NCI-H1417 (cell line): ENCODE measurements around the gene WWOX.
A peak's percentile ranks its signal among the peaks of the same experiment; 100 is the strongest.

Source experiments
- DNase-seq, 3 experiments: peaks; one replicate each; lab custom pipeline; 2025; lab: John Stamatoyannopoulos, UW

Gene WWOX

DNA sequence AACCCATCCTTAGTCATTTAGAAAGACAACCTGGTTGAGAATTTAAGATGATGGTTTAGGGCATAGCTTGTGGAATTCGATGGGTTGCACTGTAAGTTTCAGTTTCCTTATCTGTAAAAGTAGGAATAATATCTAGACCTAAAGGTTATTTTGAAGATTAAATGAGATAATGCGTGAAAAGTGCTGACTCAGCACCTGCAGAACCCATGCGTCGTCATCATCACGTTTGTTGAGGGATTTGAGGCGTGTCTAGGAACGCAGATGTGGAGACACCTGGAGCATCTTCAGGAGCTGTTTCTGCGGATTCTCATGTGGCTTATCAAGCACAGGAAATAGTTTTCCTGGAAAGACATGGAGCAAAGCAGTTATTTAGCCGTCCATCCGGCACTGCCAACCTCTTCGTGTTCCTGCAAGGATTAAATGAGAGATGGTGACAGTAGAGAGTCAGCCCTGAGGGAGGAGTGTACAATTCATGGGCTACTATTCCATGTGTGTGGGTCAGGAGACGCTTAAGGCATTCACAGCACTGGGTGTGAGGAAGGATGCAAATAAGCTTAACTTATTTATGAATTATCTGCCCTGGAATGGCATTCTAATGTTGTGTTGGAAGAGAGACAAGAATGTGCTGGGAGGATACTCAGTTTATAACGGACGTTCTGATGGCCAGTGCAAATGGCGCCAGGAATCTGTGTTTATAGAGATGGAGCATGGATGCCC, 965.0 kb downstream of the WWOX start:
- no peak for DNase-seq

DNA sequence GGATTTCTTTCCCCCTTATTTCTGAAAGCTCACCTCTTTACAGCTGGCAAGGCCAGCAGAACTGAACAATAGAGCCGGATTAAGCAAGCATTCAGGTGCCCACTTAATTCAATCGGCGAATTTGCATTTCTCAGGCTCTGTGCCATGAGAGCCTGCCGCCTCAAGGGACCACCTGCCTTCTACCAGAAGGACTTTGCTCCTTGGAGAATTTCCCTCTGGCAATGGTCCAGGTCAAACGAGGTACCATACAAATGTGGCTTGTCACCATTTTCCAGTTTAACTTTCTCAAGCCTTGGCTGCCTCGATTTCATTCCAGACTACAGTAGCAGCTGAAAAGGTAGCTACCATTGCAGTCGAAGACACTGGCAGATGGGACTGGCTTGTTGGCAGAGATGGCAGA, 967.1 kb downstream of the WWOX start:
- peak in 2 of 3 experiments; percentile 21 to 31 for DNase-seq

DNA sequence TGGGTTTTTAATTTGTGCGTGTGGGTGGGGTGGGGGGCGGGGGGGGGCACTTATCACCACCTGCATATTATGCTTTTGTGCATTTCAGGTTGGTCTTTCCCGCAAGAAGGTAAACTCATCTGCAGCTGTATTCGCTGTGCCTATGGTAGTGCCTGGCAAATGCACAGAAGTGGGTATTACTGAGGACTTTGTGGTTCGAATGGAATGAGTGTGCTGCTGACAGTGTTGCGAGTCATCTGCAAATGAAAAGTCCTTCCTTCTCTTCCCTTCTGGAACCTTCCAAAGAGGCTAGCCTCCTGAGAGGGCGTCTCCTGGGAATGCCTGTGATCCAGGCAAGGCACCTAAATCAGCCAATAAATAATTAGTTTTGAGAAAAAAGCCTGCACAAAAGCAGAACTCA, 968.1 kb downstream of the WWOX start:
- DNase-seq = no peak

DNA sequence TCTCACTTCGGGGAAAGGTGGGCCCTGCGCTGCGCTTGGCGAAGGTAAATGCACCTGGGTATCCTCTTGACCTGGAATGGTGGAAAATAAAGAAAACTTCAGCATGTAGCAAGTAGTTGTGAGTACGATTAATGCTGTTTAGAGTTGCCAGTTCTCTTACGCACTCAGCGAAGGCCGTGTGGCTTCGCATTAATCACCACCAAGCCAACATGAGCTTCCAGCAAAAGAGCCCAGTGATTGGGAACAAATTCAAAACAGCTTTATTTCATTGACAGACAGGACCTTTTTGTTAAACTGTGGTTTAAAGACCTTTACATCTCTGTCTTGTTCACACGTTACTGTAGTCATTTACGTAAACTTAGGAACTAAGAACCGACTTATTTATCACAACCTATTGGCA, 969.7 kb downstream of the WWOX start:
- DNase-seq = no peak

DNA sequence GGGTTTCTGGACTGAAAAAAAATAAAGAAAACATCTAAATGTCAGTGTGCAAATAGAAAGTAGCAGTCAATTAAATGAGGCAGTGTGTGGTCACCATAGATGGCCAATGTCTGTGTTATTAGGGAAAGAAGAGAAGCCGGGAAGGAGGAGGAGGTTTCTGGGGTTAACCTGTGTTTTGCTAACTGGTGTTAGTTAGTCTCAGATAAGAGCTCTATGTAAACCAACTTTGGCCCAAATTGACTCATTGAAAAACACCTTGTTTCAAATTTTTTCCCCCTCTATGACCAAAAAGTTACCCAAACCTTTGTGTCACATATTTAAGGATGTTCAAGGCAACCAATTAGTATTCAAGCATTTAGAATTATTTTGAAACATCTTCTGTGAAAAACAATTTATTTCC, 970.2 kb downstream of the WWOX start:
- DNase-seq = no peak

DNA sequence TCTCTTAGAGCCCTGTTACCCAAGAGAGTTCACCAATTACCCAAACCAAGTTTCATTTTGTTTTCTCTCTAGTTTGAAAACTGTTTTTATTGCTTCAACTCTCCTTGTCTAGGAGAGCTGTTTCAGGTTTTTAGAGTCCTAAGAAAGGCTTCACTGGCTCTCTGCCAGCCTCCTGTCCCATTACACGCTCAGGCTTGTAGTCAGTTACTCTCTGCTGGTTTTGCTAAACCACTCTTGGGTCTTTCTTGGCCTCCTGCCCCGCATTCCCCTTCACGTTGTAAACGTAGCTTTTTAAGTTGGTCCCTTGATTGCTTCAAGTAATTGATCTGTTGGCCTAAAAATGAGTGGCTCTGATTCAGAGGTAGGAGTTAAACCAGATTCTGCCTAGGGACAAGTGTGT, 972.0 kb downstream of the WWOX start:
- DNase-seq = peak in 1 of 3 experiments; percentile 18

DNA sequence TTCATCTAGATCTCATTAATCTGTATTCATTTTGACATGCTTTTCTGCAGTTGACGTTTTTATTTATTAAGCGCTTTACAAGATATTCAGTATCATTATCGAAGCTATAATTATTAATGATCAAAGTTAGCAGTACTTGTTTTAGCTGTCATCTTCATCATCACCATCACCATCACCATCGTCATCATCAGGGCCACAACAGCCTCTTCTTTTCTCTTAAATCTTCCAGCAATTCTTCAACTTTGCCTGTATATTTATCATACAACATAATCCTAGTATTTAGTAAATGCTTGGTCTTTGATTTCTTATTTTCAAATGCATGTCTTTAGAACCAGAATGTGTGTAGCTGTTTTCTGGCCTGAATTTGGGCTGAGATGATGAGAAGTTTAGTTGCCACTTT, 973.1 kb downstream of the WWOX start:
- DNase-seq = no peak

DNA sequence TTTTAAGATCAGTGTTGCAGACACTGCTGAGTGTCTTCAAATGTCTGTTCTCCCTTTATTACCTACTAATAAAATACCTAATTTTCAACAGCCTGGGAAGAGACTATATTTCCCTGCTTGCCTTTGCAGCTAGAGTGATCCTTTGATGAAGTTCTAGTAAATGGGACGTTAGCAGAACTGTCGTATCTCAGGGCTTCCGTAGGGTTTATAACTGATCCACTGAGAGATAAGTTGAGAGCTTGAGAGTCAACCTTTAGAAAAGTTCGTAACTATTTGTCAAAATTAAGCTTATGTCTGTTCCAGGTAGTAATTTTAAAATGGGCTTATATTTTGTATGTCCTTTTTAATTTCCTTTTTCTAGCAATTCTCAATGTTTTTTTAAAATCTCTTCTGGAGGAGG, 974.1 kb downstream of the WWOX start:
- no peak for DNase-seq

DNA sequence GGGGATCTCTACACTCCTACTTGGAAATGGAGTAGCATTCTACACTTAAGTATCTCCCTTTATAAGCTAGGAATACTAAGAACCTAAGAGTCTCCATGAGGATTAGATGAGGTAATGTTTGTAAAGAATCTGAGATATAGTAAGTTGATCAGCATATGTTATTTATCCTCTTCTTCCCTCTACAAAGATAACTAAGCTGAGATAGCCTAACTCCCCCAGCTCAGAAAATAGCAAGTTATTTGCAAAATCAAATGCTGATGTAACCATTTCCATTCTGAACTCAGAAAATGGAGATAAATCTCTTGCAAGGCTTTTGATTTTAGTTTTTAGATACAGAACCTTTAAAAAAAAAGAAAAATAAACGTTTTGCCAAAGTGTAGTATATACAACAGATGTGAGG, 975.1 kb downstream of the WWOX start:
- DNase-seq = no peak

DNA sequence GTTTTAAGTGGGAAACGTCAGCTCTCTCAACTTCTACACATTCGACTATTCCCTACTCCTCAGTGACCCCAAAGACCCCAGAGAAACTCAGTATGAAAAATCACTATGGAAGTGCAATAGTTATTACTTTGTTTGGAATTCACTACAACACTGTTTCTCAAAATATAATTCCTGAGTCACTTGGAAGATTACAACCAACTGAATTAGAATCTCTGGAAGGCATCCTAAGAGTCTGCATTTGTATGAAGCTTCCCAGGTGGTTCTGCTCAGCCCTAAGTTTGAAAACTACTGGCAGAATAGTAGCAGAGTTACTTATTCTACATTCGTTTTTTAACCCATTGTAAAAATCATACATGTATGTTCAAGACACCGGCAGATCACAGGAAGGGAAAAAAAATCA, 975.5 kb downstream of the WWOX start:
- DNase-seq = no peak

DNA sequence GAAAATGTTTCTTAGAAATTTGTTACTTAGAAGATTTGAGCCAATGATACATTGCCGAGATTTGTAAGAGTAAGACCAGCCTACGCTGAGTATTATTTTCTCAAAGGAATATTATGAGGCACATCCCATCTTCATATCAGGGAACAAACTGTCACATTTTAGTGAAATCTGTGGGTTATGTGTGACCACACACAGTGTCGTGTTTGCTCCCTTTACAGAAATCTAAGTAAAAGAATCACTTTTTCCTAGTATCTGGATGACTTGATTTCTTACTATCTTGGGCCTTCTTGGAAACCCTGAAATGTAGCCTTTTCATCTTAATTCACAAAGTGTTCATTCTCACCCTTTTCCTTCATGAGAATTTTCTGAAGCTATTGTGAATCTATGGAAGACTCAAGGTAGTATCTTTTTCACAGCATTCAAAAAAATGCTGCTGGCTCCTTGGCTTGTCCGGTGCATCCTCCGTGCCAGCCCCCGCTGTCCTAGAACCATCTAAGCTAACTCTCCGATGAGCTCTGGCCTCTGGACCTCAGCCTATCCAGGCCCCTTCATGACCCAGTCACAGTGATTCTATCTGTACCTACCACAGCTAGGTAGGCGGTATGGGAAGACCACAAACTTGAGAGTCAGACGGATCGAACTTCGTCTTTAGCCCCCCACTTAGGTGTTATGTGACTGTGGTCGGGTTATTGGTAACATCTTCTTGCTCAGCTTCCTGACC, 976.8 kb downstream of the WWOX start:
- no peak for DNase-seq

DNA sequence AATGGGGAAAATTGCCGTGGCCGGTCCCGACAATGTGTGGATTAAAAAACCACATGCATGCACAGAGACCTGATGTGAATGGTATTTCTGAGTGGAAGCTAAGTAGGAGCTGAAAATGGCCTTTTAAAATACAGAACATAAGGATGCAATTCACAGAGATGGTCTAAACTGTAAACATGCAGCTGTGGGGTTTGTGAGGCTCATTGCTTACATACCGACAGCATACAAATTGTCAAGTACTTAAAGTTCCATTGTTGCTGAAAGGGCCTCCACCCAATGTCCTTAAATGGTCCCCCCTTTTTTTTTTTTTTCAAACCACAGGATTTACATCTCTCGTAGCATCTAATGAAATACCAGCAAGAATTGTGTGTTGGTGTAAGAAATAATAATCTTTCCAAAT, 977.9 kb downstream of the WWOX start:
- DNase-seq = no peak

DNA sequence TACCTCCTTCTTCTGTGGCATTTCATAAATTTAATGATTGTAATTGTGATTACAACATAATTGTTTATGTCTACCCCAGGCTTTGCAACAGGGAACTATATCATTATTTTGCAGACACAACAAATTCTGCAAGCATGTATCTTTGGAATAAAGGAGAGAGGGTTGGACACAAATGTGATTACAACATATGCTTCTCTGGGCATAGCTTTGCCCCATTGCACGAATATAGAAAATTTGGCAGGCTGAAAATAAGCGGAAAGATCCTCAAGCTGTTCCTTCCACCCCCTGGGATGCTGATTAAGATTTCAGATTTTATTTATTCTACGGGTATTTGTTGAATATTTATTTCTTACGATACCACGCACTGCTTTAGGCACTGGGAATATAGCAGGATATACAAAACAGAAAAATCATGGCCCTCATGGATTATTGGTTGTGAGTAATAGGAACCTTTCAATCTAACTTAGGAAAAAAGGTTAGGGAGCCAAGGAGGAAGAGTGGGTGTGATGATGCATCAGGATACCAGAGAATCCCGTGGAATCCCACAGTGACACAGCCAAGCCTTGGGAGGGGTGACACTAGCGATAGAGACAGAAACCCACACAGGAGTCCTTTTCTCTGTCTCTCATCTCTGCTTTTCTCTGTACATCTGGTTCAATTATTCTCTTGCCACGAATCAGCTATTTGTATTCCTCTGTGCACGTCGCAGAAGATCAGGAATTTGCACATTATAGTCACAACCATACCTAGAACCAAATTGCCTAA, 980.4 kb downstream of the WWOX start:
- DNase-seq = no peak

DNA sequence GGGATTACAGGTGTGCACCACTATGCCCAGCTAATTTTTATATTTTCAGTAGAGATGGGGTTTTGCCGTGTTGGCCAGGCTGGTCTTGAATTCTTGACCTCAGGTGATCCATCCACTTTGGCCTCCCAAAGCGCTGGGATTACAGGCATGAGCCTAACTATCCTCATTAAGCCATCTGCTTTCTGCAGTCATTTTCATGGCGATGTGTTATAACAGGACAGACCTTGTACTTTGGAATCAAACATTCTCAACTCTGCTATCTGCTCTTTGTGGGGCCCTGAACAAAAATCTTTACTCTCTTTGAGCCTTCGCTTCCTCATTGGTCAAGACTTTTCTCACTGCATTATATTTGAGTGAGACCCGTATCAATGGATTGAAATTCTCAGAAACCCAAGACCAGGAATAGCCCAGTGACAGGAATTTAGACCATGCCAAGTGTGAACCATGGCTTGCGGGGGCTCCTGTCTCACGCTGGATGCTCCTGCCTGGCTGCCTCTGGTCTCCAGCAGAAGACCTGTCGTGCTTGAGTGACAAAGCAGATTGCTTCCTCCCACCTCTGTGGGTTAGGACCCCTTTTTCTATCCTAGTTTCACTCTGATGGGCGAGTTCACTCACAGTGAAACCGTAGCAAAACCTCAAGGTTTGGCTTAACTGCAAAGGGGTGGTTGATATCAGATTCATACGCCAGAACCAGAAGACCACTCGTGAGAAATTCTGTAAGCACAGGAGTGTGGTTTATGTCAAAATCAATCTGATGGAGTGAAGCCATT, 982.0 kb downstream of the WWOX start:
- no peak for DNase-seq

DNA sequence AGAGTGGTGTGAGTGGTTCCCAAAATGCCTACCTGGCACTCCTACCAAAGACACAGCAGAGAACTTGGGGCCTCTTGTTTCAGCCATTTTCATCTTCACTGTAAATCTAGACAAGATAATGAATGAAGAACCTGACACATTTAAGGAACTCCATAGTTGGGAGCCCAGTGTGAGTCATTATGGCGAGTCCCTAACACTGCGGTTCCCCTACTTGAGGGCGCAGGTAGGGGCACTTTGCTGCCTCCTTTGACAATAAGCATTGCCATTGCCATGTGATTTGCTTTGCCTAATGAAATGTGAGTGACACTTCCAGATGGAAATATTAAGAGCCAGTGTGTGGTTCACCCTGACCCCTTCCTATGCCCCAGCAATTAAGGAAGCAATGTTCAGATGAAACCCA, 983.5 kb downstream of the WWOX start:
- no peak for DNase-seq

DNA sequence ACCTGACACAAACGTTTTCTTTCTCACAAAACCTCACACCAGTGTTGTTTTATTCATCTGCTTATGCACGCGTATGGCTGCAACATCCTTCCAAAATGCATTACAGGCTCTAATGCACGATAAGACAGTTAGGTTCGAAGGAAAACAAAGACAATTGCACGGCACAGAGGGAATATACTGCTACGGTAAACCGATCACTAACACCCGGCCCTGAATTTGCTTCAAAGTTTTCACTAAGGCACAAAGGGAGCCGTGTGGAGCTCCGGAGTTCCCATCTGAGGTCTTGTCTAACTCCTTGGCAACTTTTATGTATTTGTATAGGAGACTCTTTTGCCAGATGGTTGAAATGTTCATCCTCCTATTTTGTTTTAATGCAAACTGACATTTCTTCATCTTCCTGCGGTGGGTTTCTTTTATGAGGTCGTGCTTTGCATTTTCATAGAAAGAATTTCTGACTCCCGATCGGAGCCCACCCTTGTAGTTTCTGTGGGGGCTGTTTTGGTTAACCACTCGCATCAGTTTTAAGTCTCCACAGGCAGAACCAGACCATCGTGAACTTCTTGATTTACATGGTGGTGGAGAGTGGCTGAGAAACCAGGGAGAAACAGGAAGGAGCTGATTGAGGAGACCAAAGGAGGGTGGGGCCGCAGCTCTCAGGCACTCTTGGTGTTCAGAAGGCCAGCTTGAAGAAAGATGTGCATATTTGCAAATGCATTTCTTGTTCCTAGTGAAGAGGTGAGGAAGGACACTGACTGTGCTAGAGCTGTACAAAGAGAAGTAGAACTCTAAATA, 984.2 kb downstream of the WWOX start:
- DNase-seq = no peak

DNA sequence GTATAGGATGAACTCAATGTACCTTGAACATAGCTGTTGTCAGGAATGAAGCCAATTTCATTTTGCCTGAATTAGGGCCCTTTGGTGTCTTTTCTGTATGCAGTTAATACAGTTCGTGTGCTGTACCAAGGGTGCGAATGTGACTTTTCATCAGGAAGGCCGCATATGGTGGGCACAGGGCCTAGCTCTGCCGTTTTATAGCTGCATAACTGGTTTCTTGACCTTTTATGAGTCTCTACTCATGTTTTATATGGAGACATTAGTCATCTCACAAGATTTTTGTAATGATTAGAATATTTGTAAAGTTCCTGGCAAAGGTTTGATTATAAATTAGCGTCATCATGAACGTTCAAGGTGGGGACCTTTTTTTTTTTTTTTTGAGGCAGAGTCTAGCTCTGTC, 989.5 kb downstream of the WWOX start:
- DNase-seq = no peak

DNA sequence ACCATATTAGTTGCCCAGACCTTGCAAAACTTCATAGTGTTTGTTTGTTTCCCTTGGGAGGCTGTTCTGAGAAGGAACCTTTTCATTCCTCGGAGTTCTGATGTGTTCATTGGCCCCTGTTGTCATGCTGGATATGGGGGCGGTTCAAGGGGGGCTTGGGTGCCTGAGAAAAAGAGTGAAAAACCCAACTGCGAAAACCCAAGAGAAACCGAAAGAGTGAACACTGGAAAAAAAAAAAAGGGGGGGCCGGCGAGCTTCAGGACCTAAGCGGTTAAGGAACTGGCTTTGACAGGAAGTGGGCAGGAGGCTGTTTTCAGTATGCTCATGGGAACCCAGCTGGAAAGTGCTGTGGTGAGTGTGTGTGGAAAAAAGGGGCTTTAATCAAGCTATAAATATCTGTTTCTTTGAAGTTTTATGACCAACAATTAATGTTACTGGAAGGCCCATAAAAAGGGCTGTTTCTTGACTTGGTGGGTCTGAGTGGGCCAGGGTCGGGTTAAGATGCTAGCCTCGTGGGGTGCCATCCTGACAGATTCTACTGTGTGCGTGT, 990.4 kb downstream of the WWOX start:
- no peak for DNase-seq

DNA sequence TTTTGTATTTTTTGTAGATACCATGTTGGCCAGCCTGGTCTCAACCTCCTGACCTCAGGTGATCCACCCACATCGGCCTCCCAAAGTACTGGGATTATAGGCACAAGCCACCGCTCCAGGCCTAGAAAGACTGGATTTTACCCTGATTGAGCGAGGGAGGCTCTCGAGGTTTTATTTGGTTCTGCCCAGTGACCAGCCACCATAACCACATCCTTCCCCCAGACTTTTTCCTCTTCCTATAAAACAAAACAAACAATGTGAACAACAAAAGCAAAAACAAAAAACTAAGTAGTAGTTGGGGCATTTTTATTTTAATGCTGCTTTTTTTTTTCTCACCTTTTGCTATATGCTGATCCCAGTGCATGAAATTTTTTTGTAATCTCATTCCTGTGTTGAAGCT, 991.5 kb downstream of the WWOX start:
- DNase-seq = no peak

DNA sequence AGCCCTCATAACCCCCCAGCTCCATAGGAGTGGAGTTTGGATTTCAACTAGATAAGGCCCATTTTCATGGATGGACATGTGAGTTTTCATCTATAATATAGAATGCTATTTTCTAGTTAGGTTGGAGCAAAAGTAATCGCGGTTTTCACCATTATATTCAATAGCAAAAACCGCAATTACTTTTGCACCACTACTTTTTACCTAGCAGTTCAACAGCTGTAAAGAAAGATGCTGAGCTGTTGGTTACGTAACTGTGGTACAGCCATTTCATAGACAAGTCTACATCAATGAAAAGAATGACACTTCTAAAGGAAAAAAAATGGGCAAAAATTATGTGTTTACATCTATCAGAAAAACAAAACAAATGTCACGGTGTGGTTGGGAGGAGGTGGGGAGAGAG, 993.4 kb downstream of the WWOX start:
- DNase-seq = no peak

DNA sequence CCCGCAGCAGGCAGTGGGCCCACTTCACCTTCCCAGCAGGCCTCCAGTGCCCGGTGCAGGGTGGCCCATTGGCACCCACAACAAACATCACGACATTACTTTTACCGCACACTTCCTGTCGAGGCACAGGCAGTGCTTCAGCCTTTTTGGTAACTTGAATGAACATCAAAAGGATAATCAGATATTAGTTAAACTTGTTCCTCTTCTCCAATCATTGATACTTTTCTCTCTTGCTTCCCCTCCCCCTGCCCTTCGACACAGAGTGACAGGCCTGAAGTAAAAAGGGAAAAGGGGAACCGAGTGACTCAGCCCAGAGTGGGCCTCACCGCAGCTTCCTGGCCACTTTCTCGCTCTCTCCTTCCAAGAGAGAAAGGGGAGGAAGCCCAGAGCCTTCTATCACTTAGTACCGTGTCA, 994.1 kb downstream of the WWOX start:
- no peak for DNase-seq
